Motor neuron (in vitro differentiated cells): Measurements from ENCODE around the gene JCAD. TPM values are rescaled to one million over a fixed set of nuclear protein-coding genes. Genes with fewer than 3 reads are reported as not detected.
"Not testable (repeated sequence)": the region's sequence is repeated elsewhere in the genome, so short reads cannot be mapped to it uniquely, and the experiment has no call there.

ENCODE experiments used
- ATAC-seq, 8 experiments: fragments of 200-7000 bp; cut with Tn5 transposase; replicated peaks in 6 of 8; 2 replicates each; pipeline ENCODE4 v1.8.0; 2021; ENCODE audit warnings: mild to moderate bottlenecking in 8 of 8, moderate library complexity in 8 of 8
- H3K27ac ChIP-seq, 2 donors: fragments of 250-450 bp; sonication (Bioruptor Pico); 2 replicates each; pipeline ENCODE4 v1.9.0; 2021; ENCODE audit warnings: antibody characterized with exemption in 2 of 2, mild to moderate bottlenecking in 2 of 2, moderate library complexity in 1 of 2
- H3K4me1 ChIP-seq, 2 donors: fragments of 250-450 bp; sonication (Bioruptor Pico); replicated peaks in 1 of 2; 2 replicates each; pipeline ENCODE4 v1.6.1; 2021; ENCODE audit warnings: antibody characterized with exemption in 2 of 2, mild to moderate bottlenecking in 2 of 2, moderate library complexity in 1 of 2
- H3K4me3 ChIP-seq, 5 donors: fragments of 250-450 bp; sonication (Bioruptor Pico); 2 replicates each; pipeline ENCODE4 v1.9.0; 2021; ENCODE audit warnings: antibody characterized with exemption in 5 of 5, mild to moderate bottlenecking in 5 of 5, moderate library complexity in 4 of 5
- WGBS, 10 experiments: fragments of 450-650 bp; shearing (Covaris generic); methylation state at CpG; one replicate each; pipeline ENCODE4 v1.0.0; 2022; 5-methylcytosine and 5-hydroxymethylcytosine counted together
- in situ Hi-C, 9 experiments: fragments of 400-800 bp; cut with MboI; loops; one replicate each; pipeline ENCODE4 v1.15.0; 2021; ENCODE audit warnings: low sequenced_read_pairs in 9 of 9, low pct_unique_long_range_greater_than_20kb in 2 of 9; ENCODE audit not compliant: unreplicated experiment in 9 of 9
- total RNA-seq, 8 experiments: library from RNA; unstranded; fragments of 300-600 nt; gene quantifications; 2 replicates each; pipeline versions ENCODE4 v1.2.3 to v1.2.4, GENCODE V29; 2022

JCAD gene
- total RNA-seq, 8 experiments from 2014 or later = 0.22 to 18.7 (median 3.4) TPM

DNA sequence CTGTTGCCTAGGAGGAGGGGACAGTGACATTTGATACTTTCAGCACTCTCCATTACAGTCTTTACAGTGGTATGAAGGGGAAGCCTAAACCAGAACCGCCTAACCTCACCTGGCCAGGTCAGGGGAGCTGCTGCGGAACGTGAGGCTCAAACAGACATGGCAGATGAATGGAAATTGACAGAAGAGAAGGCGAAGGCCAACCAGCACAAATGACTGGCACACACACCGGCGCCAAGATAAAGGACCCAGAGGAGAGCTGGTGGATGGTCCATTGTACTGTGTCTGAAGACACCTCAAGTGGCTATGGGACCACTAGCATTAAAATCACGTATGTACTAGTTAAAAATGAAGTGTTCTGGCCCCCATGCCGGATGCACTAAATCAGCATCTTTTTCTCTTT lies 53.0 kb downstream of the JCAD start:
- Histone ChIP-seq H3K4me3 (no peak overlapping the region), H3K4me1 (no peaks in the 10 kb centered on the region), H3K27ac (no peak overlapping the region)
- 35 to 95% (median 93%) methylated on average over 1 to 8 of the region's 8 CpGs; no CpG with 5 or more reads in 3 of the 10 experiments for WGBS, 10 experiments
- in situ Hi-C loops = loop anchor here in 2 of 9 experiments (10.0 to 25.0 kb wide), 2 partner anchors 228 to 581 kb away; no protein-coding TSS in a partner anchor
- ATAC-seq = no peak

DNA sequence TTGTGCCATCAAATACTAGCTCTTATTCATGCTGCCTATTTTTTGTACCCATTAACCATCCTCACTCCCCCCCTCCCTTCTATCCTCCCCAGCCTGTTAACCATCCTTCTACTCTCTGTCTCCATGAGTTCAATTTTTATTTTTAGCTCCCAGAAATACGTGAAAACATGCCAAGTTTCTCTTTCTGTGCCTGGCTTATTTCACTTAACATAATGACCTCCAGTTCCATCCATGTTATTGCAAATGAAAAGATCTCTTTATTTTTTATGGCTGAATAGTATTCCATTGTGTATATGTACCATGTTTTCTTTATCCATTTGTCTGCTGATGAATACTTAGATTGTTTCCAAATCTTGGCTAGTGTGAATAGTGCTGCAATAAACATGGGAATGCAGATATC lies 54.3 kb downstream of the JCAD start:
- H3K27ac ChIP-seq, H3K4me3 ChIP-seq, H3K4me1 ChIP-seq, ATAC-seq: not testable (repeated sequence)
- in situ Hi-C loops = loop anchor here in 2 of 9 experiments (10.0 to 25.0 kb wide), 2 partner anchors 230 to 582 kb away; no protein-coding TSS in a partner anchor
- WGBS, 10 experiments = 0 to 100% (median 55%) methylated on average over 1 of the region's 1 CpG; no CpG with 5 or more reads in 4 of the 10 experiments

- 30 to 100% (median 60%) methylated on average over 1 to 12 of the region's 16 CpGs for WGBS, 10 experiments
- in situ Hi-C loops = loop anchor here in 2 of 9 experiments (10.0 to 25.0 kb wide), 2 partner anchors 232 to 585 kb away; no protein-coding TSS in a partner anchor
- H3K4me1 ChIP-seq = peaks cover 0 to 3% of the 10 kb centered on the region in 2 donors
- H3K27ac ChIP-seq = no peak overlapping the region
- H3K4me3 ChIP-seq = no peak overlapping the region
- peak; percentile 80 to 98 (median 90) for ATAC-seq
Measured at GRCh38 chr10:30002426-30003266, 56.7 kb downstream of the JCAD start.

DNA sequence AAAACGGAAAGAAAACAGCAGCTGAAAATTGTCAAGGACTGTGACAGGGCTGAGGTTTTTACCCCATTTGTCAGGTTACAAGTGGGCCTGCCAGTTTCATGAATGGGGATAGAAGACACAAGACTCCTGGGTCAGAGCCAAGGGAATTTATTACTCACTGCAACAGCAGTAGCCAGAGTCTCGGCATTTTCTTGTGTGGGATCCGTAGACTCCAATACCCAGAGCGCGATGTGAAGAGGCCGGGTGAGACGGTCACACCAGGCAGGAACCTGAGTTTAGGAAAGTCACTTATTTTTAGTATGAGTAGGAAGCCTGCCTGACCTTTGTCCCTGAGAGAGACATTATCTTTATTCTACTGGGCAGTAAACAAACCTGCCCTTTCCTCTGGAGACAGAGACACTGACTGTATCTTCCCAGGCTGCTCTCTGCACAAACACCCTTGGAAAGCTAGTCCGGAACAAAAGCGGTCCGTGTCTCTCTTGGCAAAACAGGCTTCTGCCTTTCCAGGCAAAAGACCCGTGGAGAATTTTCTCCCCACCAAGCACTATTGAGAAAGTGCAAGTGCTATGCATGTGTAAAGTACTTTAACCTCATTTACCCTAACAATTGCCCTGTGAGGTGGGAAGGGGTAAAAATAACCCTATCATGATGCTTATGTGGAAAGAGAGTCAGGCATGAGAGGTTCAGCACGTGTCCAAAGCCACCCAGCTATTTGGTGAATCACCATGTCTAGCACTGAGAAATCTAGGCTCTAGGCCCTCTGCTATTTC lies 58.4 kb downstream of the JCAD start:
- 0 to 89% (median 80%) methylated on average over 2 to 9 of the region's 12 CpGs; no CpG with 5 or more reads in 1 of the 10 experiments for WGBS, 10 experiments
- Histone ChIP-seq H3K4me3 (no peak overlapping the region), H3K27ac (no peak overlapping the region), H3K4me1 (peaks cover 0 to 3% of the 10 kb centered on the region in 2 donors)
- in situ Hi-C loops = loop anchor here in 2 of 9 experiments (10.0 to 25.0 kb wide), 2 partner anchors 234 to 586 kb away; no protein-coding TSS in a partner anchor
- ATAC-seq = peak in 3 of 8 experiments; percentile 20 to 53 (median 40)

GRCh38 chr10:29998142-29998808 lies 61.1 kb downstream of the JCAD start:
- in situ Hi-C loops = no loop called here
- H3K4me3 ChIP-seq = no peak overlapping the region
- 0 to 100% (median 44%) methylated on average over 1 to 8 of the region's 12 CpGs; no CpG with 5 or more reads in 4 of the 10 experiments for WGBS, 10 experiments
- H3K4me1 ChIP-seq = peaks cover 12 to 25% of the 10 kb centered on the region in 2 donors
- peak; percentile 40 to 83 (median 66) for ATAC-seq
- no peak overlapping the region for H3K27ac ChIP-seq

DNA sequence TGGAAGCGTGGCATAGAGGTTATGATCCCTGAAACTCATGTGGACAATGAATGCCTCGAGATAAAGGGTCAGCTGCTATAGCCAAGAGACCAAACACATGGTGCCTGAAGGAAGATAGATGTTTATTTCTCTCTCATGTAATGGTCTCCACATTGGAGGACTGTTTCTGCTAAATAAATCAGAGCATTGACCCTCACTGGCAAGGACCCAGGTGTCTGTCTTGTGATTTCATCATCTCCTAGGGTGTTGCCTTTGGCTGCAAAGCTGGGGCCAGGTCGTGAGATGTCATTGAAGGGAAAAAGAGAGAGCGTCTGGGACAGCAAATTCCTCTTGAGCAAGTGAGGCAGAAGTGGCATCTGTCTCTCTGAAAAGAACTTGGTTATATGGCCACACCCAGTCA lies 64.6 kb downstream of the JCAD start:
- no peak overlapping the region for H3K4me3 ChIP-seq
- peaks cover 16 to 28% of the 10 kb centered on the region in 2 donors for H3K4me1 ChIP-seq
- whole genome bisulfite sequencing, 10 experiments = 10 to 72% (median 41%) methylated on average over 1 to 4 of the region's 4 CpGs; no CpG with 5 or more reads in 2 of the 10 experiments
- peak overlapping the region; percentile 16 to 45 for H3K27ac ChIP-seq
- peak in 5 of 8 experiments; percentile 54 to 81 (median 68) for ATAC-seq
- in situ Hi-C loops = no loop called here

DNA sequence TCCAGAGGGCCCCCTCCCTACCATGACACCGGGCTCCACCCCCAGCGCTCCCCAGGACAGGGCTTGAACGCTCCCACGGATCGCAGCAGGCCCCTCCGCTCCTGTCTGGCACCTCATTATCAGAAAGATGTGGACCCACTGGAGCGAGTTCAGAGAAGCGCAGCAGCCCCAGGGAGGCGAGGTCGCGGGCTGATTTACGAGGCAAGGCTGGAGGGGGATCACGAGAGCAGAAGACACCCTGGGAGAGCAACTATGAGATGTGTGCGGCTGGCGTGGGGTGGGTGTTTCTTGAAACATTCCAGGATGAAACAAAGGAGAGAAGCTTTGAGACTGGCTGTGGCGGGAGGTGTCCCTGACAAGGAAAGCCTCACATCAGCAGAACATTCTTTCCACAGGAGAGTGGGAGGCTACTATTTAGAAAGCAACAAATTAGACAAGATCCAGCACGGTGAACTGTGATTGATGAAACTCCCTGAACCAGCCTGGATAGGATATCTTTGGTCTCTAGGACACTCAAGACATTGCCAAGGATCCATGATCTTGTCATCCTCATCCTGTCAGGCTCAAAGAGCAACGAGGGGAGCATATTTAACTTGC lies 66.0 kb downstream of the JCAD start:
- peaks cover 16 to 28% of the 10 kb centered on the region in 2 donors for H3K4me1 ChIP-seq
- in situ Hi-C loops = no loop called here
- WGBS, 10 experiments = 30 to 83% (median 61%) methylated on average over 1 to 12 of the region's 18 CpGs; no CpG with 5 or more reads in 4 of the 10 experiments
- H3K4me3 ChIP-seq = no peak overlapping the region
- H3K27ac ChIP-seq = peak overlapping the region; percentile 39 to 81
- ATAC-seq = peak in 5 of 8 experiments; percentile 42 to 78 (median 59)

DNA sequence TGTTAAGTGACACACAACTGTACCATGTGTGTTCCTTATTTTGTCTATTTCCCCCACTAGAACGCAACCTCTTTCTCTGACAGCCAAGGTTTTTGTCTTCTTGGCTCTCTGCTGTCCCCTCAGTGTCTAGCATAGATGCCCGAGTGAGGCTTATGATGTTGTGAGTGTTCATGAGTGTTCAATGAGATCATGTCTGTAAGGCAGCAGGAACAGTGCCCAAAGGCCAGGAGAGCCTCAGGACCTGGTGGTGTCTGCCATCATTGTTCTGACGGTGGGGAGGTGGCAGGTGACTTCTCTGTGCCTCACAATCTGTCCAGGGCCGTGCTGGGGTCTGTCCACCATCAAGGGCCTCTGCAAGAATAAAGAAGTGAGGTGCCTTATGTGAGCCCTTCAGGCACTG lies 66.5 kb downstream of the JCAD start:
- no peak for ATAC-seq
- 86 to 100% (median 100%) methylated on average over 1 to 3 of the region's 4 CpGs; no CpG with 5 or more reads in 3 of the 10 experiments for WGBS, 10 experiments

DNA sequence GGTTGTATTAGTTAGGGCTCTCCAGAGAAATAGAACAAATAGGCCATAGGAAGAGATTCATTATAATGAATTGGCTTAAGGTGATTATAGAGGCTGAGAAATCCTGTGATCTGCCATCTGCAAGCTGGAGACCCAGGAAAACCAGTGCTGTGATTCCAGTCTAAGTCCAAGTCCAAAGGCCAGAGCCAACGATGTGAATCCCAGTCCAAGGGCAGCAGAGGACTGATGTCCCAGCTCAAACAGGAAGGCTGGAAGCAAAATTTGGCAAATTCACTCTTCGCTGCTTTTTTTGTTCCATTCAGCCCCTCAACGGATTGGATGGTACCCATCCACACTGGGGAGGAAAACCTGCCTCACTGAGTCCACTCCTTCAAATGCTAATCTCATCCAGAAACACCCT lies 68.0 kb downstream of the JCAD start:
- in situ Hi-C loops = no loop called here
- Histone ChIP-seq H3K4me1 (peaks cover 16 to 28% of the 10 kb centered on the region in 2 donors), H3K4me3 (no peak overlapping the region), H3K27ac (no peak overlapping the region)
- WGBS, 10 experiments = 33 to 100% (median 83%) methylated on average over 1 to 2 of the region's 3 CpGs; no CpG with 5 or more reads in 1 of the 10 experiments
- no peak for ATAC-seq

More for the DNA sequence above, 66.5 kb downstream of the JCAD start:
- H3K27ac ChIP-seq = peak overlapping the region; percentile 39 to 81
- H3K4me3 ChIP-seq = no peak overlapping the region
- H3K4me1 ChIP-seq = peaks cover 16 to 28% of the 10 kb centered on the region in 2 donors
- in situ Hi-C loops = no loop called here

GRCh38 chr10:29987471-29987870 lies 71.9 kb downstream of the JCAD start:
- Histone ChIP-seq H3K4me1 (no peaks in the 10 kb centered on the region), H3K27ac (no peak overlapping the region), H3K4me3 (no peak overlapping the region)
- WGBS, 10 experiments = 61 to 100% (median 93%) methylated on average over 1 to 4 of the region's 4 CpGs
- ATAC-seq = no peak
- in situ Hi-C loops = no loop called here

GRCh38 chr10:29982997-29983648 lies 76.3 kb downstream of the JCAD start:
- Histone ChIP-seq H3K4me3 (no peak overlapping the region), H3K4me1 (no peaks in the 10 kb centered on the region), H3K27ac (no peak overlapping the region)
- WGBS, 10 experiments = 33 to 100% (median 77%) methylated on average over 1 to 2 of the region's 2 CpGs; no CpG with 5 or more reads in 3 of the 10 experiments
- ATAC-seq = no peak
- in situ Hi-C loops = no loop called here
